K562 (cell line): Measurements from ENCODE around the gene CCDC9B. TPM values are rescaled to one million over a fixed set of nuclear protein-coding genes. Genes with fewer than 3 reads are reported as not detected.
A peak's percentile ranks its signal among the peaks of the same experiment; 100 is the strongest.

Experiments used
- ATAC-seq: fragments of 200-7000 bp; cut with Tn5 transposase; 3 replicates; pipeline ENCODE4 v1.9.1; 2020; ENCODE audit warnings: moderate library complexity
- BruUV-seq: library from RNA; stranded (reverse); fragments of 400-500 nt; replicated peaks from 2 replicates; lab custom pipeline; 2021; lab: Mats Ljungman, UMichigan
- CTCF ChIA-PET: fragments of 300-600 bp; formaldehyde crosslinking; extraction: SDS; loops from one replicate; lab custom pipeline; 2021; ENCODE audit warnings: low intra/inter-chr PET ratio; lab: Yijun Ruan, JAX
- POLR2A ChIA-PET: fragments of 300-600, 350-650 bp; sonication (Branson Sonifier 250); formaldehyde crosslinking; extraction: SDS; loops from one replicate; lab custom pipeline; 2021; ENCODE audit warnings: antibody characterized with exemption, inconsistent platforms; lab: Yijun Ruan, JAX
- DNase-seq, 4 experiments: peaks; one replicate each; pipeline versions ENCODE4 v3.0.0 to v3.0.0-alpha.2; 2011 to 2018; ENCODE audit warnings: low spot score in 3 of 4, mixed read lengths in 3 of 4; ENCODE audit errors: extremely low read depth in 1 of 4
- FAIRE-seq: peaks from 2 replicates; lab custom pipeline; 2011; peaks lifted over from hg19 to GRCh38; lab: Jason Lieb, UNC
- H2AFZ ChIP-seq: 2 replicates; pipeline ENCODE4 v1.6.0; 2011; ENCODE audit warnings: low read depth, low read length, control low read depth, inconsistent platforms
- H3K27ac ChIP-seq: fragments of 200-600 bp; 3 replicates; pipeline ENCODE4 v1.8.0; 2011; ENCODE audit warnings: low read depth, mild to moderate bottlenecking, control low read depth, inconsistent platforms, low read length, moderate library complexity, mixed read lengths; ENCODE audit errors: extremely low read depth
- H3K27me3 ChIP-seq, 2 experiments: fragments of 300-600 bp in 1 of 2; 2 replicates in 1 of 2; 3 replicates in 1 of 2; pipeline versions ENCODE4 v1.6.0 to v1.8.0; 2011; ENCODE audit warnings: inconsistent platforms in 2 of 2, low read length in 2 of 2, mild to moderate bottlenecking in 1 of 2, mixed read lengths in 1 of 2, moderate library complexity in 1 of 2; ENCODE audit not compliant: control insufficient read depth in 2 of 2, insufficient read depth in 2 of 2
- H3K36me3 ChIP-seq: fragments of 300-600 bp; 3 replicates; pipeline ENCODE4 v1.8.0; 2011; ENCODE audit warnings: mild to moderate bottlenecking, low read length, inconsistent platforms; ENCODE audit not compliant: control insufficient read depth, insufficient read depth
- H3K4me1 ChIP-seq, 2 experiments: fragments of 200-600 bp in 1 of 2; replicated peaks in 1 of 2; 2 replicates in 1 of 2; 3 replicates in 1 of 2; pipeline versions ENCODE4 v1.5.1 to v1.8.0; 2011; ENCODE audit warnings: inconsistent platforms in 2 of 2, low read length in 2 of 2, mild to moderate bottlenecking in 1 of 2, mixed read lengths in 1 of 2, moderate library complexity in 1 of 2; ENCODE audit not compliant: control insufficient read depth in 2 of 2, insufficient read depth in 2 of 2
- H3K4me2 ChIP-seq: 2 replicates; pipeline ENCODE4 v1.6.1; 2011; ENCODE audit warnings: low read length, control low read depth, inconsistent platforms, mixed read lengths; ENCODE audit not compliant: insufficient read depth
- H3K4me3 ChIP-seq: fragments of 200-600 bp; sonication (generic), shearing (Covaris generic); 2 replicates; pipeline ENCODE4 v1.5.1; 2016; ENCODE audit warnings: control low read depth, inconsistent platforms
- H3K79me2 ChIP-seq: fragments of 200-600 bp; 3 replicates; pipeline ENCODE4 v1.8.0; 2011; ENCODE audit warnings: low read length, inconsistent platforms; ENCODE audit not compliant: control insufficient read depth, insufficient read depth
- H3K9ac ChIP-seq, 2 experiments: 2 replicates each; pipeline versions ENCODE4 v1.6.0 to v1.6.1; 2011; ENCODE audit warnings: low read depth in 2 of 2, low read length in 2 of 2, control low read depth in 1 of 2, inconsistent platforms in 1 of 2, mild to moderate bottlenecking in 1 of 2, mixed read lengths in 1 of 2; ENCODE audit not compliant: insufficient read depth in 1 of 2
- H3K9me1 ChIP-seq: one replicate; pipeline ENCODE4 v1.6.0; 2011; ENCODE audit warnings: inconsistent platforms, mild to moderate bottlenecking, low read length, moderate library complexity; ENCODE audit not compliant: control insufficient read depth, insufficient read depth
- H3K9me3 ChIP-seq: replicated peaks from 2 replicates; pipeline ENCODE4 v1.5.1; 2011; ENCODE audit warnings: low read depth, low read length, inconsistent platforms; ENCODE audit not compliant: control insufficient read depth, insufficient read depth
- H4K20me1 ChIP-seq: replicated peaks from 2 replicates; pipeline ENCODE4 v1.6.1; 2011; ENCODE audit warnings: low read length, inconsistent platforms, mixed read lengths; ENCODE audit not compliant: control insufficient read depth, insufficient read depth
- DLX4 ChIP-seq: fragments of 250-450 bp; sonication (Bioruptor Pico); IDR thresholded peaks from 2 replicates; pipeline ENCODE4 v1.6.1; 2021; ENCODE audit warnings: mild to moderate bottlenecking
- GABPA ChIP-seq: fragments of 200-800 bp; sonication (Bioruptor generic); conservative IDR thresholded peaks from 2 replicates; pipeline ENCODE4 v1.6.1; 2016; ENCODE audit warnings: low read depth, missing genetic modification characterization, missing compliant biosample characterization
- HBP1 ChIP-seq: fragments of 450-650 bp; formaldehyde crosslinking; IDR thresholded peaks from 2 replicates; pipeline ENCODE4 v1.4.0; 2022; ENCODE audit warnings: missing genetic modification characterization
- MEF2D ChIP-seq: conservative IDR thresholded peaks from 2 replicates; pipeline ENCODE4 v1.6.1; 2016; ENCODE audit warnings: low read depth, missing genetic modification characterization, missing compliant biosample characterization
- POU5F1 ChIP-seq: fragments of 150-350 bp; IDR thresholded peaks from 2 replicates; pipeline ENCODE4 v1.6.1; 2014; ENCODE audit warnings: borderline replicate concordance, low read length, low read depth, mild to moderate bottlenecking; ENCODE audit not compliant: partially characterized antibody
- RAD21 ChIP-seq, 2 experiments: fragments of 250-450 bp in 1 of 2; fragments of 450-650 bp in 1 of 2; sonication (Bioruptor Pico) in 1 of 2; formaldehyde crosslinking in 1 of 2; IDR thresholded peaks in 1 of 2; conservative IDR thresholded peaks in 1 of 2; 2 replicates each; pipeline versions ENCODE4 v1.4.0 to v1.8.0; 2020 to 2022; ENCODE audit warnings: mild to moderate bottlenecking in 2 of 2, moderate library complexity in 1 of 2
- SREBF1 ChIP-seq: fragments of 150-350 bp; IDR thresholded peaks from 2 replicates; pipeline ENCODE4 v1.6.1; 2014; ENCODE audit warnings: antibody characterized with exemption, low read depth, low read length, borderline replicate concordance
- STAT5B ChIP-seq: fragments of 250-450 bp; sonication (Bioruptor Pico); IDR thresholded peaks from 2 replicates; pipeline ENCODE4 v1.8.0; 2021; ENCODE audit warnings: mild to moderate bottlenecking, inconsistent platforms
- ZBTB49 ChIP-seq: sonication (generic); formaldehyde crosslinking; IDR thresholded peaks from 2 replicates; pipeline ENCODE4 v1.8.0; 2022; ENCODE audit warnings: missing genetic modification reagents, mild to moderate bottlenecking, borderline replicate concordance
- ZNF143 ChIP-seq: sonication (generic); formaldehyde crosslinking; IDR thresholded peaks from 2 replicates; pipeline ENCODE4 v1.9.0; 2022; ENCODE audit warnings: mild to moderate bottlenecking, missing genetic modification reagents
- ZNF175 ChIP-seq: fragments of 200-800 bp; sonication (Bioruptor generic); IDR thresholded peaks from 2 replicates; pipeline ENCODE4 v1.6.1; 2016; ENCODE audit warnings: low read depth, mild to moderate bottlenecking, missing genetic modification characterization, missing compliant biosample characterization
- WGBS: fragments of 100-300 bp; shearing (Covaris generic); methylation state at CpG from one replicate; pipeline ENCODE4 v1.1.6; 2016; ENCODE audit warnings: low coverage, mixed read lengths; ENCODE audit not compliant: insufficient coverage; ENCODE audit errors: missing lambda C conversion rate; 5-methylcytosine and 5-hydroxymethylcytosine counted together
- in situ Hi-C: fragments of 300-500 bp; cut with MboI; formaldehyde crosslinking; loops from 4 replicates; pipeline ENCODE4 v1.15.0; 2018; ENCODE audit warnings: inconsistent platforms, mixed read lengths
- intact Hi-C: fragments of 100-400 bp; cut with micrococcal nuclease; formaldehyde crosslinking; loops from 2 replicates; pipeline ENCODE4 v1.14.2; 2022
- polyA plus RNA-seq, 8 experiments: library from polyadenylated mRNA; depleted of rRNA in 4 of 8; stranded (reverse) in 5 of 8; unstranded in 3 of 8; fragments of >200 nt; fragmentation: Nextera tagmentation in 2 of 8; fragmentation: Illumina TruSeq in 1 of 8; extraction: Ambion mirVana in 2 of 8; extraction: Trizol in 1 of 8; gene quantifications; 2 replicates each; pipeline versions ENCODE4 v1.2.1 to v1.2.3, GENCODE V29; 2011 to 2014; ENCODE audit warnings: inconsistent platforms in 1 of 8, missing spikeins in 1 of 8
- total RNA-seq, 7 experiments: library from RNA; depleted of rRNA in 6 of 7; stranded (reverse); fragments of >200 nt in 6 of 7; fragmentation: Illumina TruSeq in 2 of 7; extraction: Trizol in 2 of 7; gene quantifications; 2 replicates each; pipeline versions ENCODE4 v1.2.1 to v1.2.3, GENCODE V29; 2011 to 2021; ENCODE audit warnings: low replicate concordance in 1 of 7
- TF ChIP-seq, protein P1 (sequence below): fragments of 200-800 bp; sonication (Bioruptor generic); IDR thresholded peaks from 2 replicates; pipeline ENCODE4 v1.6.1; 2017; ENCODE audit warnings: missing genetic modification characterization, missing compliant biosample characterization

CCDC9B gene
- total and polyA plus RNA-seq, 9 of the 15 experiments (the other 6 are each of a cell fraction or from before 2014, with no cell fraction given): 0.01 to 0.47 (median 0.15) TPM; not detected in 1

GRCh38 chr15:40309344-40309862, 31.3 kb downstream of the CCDC9B start (continued):
- TF ChIP-seq ZBTB49 (CRISPR knock-in tag) (no peak), STAT5B (CRISPR knock-in tag) (no peak), ZNF143 (CRISPR knock-in tag) (no peak), MEF2D (no peak)

- FAIRE-seq (no peak), ATAC-seq (peak; percentile 69)
- H3K9ac ChIP-seq: peak within 1 kb of the TSS; percentile 13 to 86; a peak in 3 of 4 replicates
- TF ChIP-seq ZNF175 (CRISPR knock-in tag) (no peak), GABPA (tag) (peak; percentile 73), SREBF1 (no peak), DLX4 (no peak), RAD21 (CRISPR knock-in tag; conservative IDR thresholded peaks at IDR 0.05 in 1 of 2, IDR thresholded peaks at IDR 0.05 in 1 of 2) (peak in 1 of 2 experiments; percentile 6; a peak in 1 of 4 replicates), HBP1 (CRISPR knock-in tag) (no peak), POU5F1 (no peak)
- TF ChIP-seq, protein P1, sequence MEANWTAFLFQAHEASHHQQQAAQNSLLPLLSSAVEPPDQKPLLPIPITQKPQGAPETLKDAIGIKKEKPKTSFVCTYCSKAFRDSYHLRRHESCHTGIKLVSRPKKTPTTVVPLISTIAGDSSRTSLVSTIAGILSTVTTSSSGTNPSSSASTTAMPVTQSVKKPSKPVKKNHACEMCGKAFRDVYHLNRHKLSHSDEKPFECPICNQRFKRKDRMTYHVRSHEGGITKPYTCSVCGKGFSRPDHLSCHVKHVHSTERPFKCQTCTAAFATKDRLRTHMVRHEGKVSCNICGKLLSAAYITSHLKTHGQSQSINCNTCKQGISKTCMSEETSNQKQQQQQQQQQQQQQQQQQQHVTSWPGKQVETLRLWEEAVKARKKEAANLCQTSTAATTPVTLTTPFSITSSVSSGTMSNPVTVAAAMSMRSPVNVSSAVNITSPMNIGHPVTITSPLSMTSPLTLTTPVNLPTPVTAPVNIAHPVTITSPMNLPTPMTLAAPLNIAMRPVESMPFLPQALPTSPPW (CRISPR knock-in tag): peak; percentile 91
Observed at GRCh38 chr15:40307421-40308211, 33.1 kb downstream of the CCDC9B start, which contains the start of gene PLCB2. PLCB2 (minus strand) TSS chr15:40307935; CDS start chr15:40307672, 263 bp downstream.

More at GRCh38 chr15:40307421-40308211, 33.1 kb downstream of the CCDC9B start, which contains the start of gene PLCB2:
- H3K36me3 ChIP-seq: no peaks in the 10 kb centered on the region
- no peaks in the 10 kb centered on the region for H3K9me1 ChIP-seq
- CTCF ChIA-PET: interaction anchor here (5.2 kb wide), 1 partner anchor 27 kb away, joined by 87 read pairs; the partner anchor contains the start of gene ANKRD63
- DNase-seq: peak; percentile 46 to 55 (median 52)
- POLR2A ChIA-PET: interaction anchor here (0.6 to 1.8 kb wide), 4 partner anchors 23 to 524 kb away, joined by 3 to 4 read pairs (median 4); no protein-coding TSS in a partner anchor
- peak within 1 kb of the TSS; percentile 67 for H3K4me2 ChIP-seq
- peak within 1 kb of the TSS; percentile 84 for H2AFZ ChIP-seq
- peaks cover 0 to 13% of the 10 kb centered on the region in 2 experiments; a peak in 2 of 5 replicates for H3K27me3 ChIP-seq
- in situ Hi-C loops: no loop called here
- peak within 1 kb of the TSS; percentile 66 for H3K27ac ChIP-seq
- H3K9me3 ChIP-seq: no peaks in the 10 kb centered on the region
- BruUV-seq: no TSS peak
- H3K79me2 ChIP-seq: no peaks in the 10 kb centered on the region
- no peaks in the 10 kb centered on the region for H4K20me1 ChIP-seq
- no peak within 1 kb of the TSS for H3K4me3 ChIP-seq
- intact Hi-C loops: no loop called here
- H3K4me1 ChIP-seq: peaks cover 22 to 36% of the 10 kb centered on the region in 2 experiments
- WGBS: 43% methylated on average over 9 of the region's 15 CpGs
